GM23338 (cell line): ENCODE results near the gene ST8SIA1.

Source experiments
- CREB1 ChIP-seq: fragments of 250-450 bp; sonication (Bioruptor Pico); IDR thresholded peaks from 2 replicates; pipeline ENCODE4 v1.5.0; 2020; ENCODE audit warnings: low read depth, mild to moderate bottlenecking, moderate library complexity
- CTCF ChIP-seq, 2 experiments: fragments of 200-600 bp in 1 of 2; sonication (generic) in 1 of 2; conservative IDR thresholded peaks; 2 replicates each; pipeline versions ENCODE4 v1.5.1 to v1.6.1; 2016 to 2017; ENCODE audit warnings: antibody characterized with exemption in 2 of 2, low read depth in 2 of 2, mild to moderate bottlenecking in 2 of 2, moderate library complexity in 1 of 2
- EZH2 ChIP-seq: fragments of 200-600 bp; sonication (generic); IDR thresholded peaks from one replicate; pipeline ENCODE4 v1.8.0; 2017; ENCODE audit warnings: antibody characterized with exemption, mild to moderate bottlenecking, low read depth; ENCODE audit not compliant: unreplicated experiment
- EZH2phosphoT487 ChIP-seq: fragments of 200-600 bp; sonication (generic); IDR thresholded peaks from one replicate; pipeline ENCODE4 v1.8.1; 2018; ENCODE audit warnings: antibody characterized with exemption; ENCODE audit not compliant: unreplicated experiment
- JUNB ChIP-seq: IDR thresholded peaks from one replicate; pipeline ENCODE4 v1.6.1; 2016; ENCODE audit warnings: antibody characterized with exemption; ENCODE audit not compliant: unreplicated experiment
- NANOG ChIP-seq: IDR thresholded peaks from 2 replicates; pipeline ENCODE4 v1.6.1; 2016; ENCODE audit warnings: antibody characterized with exemption, borderline replicate concordance
- POLR2AphosphoS5 ChIP-seq: IDR thresholded peaks from 2 replicates; pipeline ENCODE4 v1.6.1; 2016; ENCODE audit warnings: antibody characterized with exemption, low read depth
- REST ChIP-seq: IDR thresholded peaks from one replicate; pipeline ENCODE4 v1.6.1; 2018; ENCODE audit warnings: antibody characterized with exemption; ENCODE audit not compliant: unreplicated experiment

GRCh38 chr12:22283006-22283506 is 51.5 kb downstream of the ST8SIA1 start:
- TF ChIP-seq CTCF (conservative IDR thresholded peaks at IDR 0.05; ENCODE audit: low read depth in 2 of 2) (no peak), EZH2phosphoT487 (no peak), NANOG (no peak), REST (no peak), POLR2AphosphoS5 (no peak), EZH2 (no peak), JUNB (no peak), CREB1 (CRISPR knock-in tag) (no peak)
